ENCODE results near the gene DFFA. TPM values are rescaled to one million over a fixed set of nuclear protein-coding genes. Genes with fewer than 3 reads are reported as not detected.

DFFA gene
- total RNA-seq, 1 experiment from 2014 or later, result 86.5 TPM

DNA sequence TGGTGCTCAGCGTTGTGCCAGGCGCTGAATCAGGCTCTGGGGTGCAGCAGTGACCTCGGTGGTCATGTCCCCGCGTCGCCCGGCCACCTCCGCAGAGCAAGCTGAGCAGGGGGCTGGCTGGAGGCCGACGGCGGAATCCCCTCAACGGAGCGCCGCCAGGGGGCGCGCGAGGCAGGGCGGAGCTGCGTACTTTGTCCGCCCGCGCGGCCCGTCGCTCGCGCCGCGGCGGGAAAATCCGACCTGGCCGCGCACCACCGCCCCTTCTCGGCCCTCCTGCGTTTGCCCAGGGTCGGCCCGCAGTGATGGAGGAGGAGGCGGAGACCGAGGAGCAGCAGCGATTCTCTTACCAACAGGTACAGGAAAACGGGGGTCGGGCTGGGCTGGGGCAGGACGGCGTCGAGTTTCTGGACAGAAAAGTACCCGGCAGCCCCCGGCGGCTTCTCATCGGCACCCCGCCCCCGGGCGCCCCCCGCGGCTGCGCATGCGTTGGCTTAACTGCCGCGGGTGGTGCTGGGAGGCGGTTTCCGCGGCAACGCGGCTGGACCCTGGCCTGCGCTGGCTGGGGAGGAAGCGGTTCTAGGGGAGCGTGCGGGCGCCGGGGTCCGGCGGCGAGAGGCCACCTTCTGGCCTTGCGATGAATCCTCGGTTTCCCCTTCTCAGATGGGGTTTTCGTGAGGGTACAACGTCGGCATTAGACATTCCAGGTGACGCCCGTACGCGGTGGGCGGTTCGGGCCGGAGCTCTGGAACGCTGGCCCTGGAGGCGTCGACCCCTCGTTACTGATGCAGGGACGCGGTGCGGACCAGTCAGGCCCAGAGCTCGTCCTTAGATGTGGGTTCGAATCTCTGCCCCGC, 41.9 kb downstream of the DFFA start, which contains the start of gene CENPS (continued):
- TF ChIP-seq IRF2 (CRISPR knock-in tag; IDR thresholded peaks at IDR 0.05; ENCODE audit: borderline replicate concordance, low read depth) (0 out of 2 replicates have a peak, but pooled peaks have one; percentile 15), JUN (CRISPR knock-in tag; IDR thresholded peaks at IDR 0.05) (0 out of 2 replicates have a peak, but pooled peaks have one; percentile 45), ESRRA (CRISPR knock-in tag; IDR thresholded peaks at IDR 0.05; ENCODE audit: borderline replicate concordance) (peak; percentile 33; the same call in 1 of the 2 replicates), ZNF219 (CRISPR knock-in tag; IDR thresholded peaks at IDR 0.05; ENCODE audit: borderline replicate concordance) (no peak), SMAD4 (CRISPR knock-in tag; IDR thresholded peaks at IDR 0.05) (0 out of 2 replicates have a peak, but pooled peaks have one; percentile 25), CREB1 (CRISPR knock-in tag; IDR thresholded peaks at IDR 0.05) (0 out of 2 replicates have a peak, but pooled peaks have one; percentile 10), NFE2L1 (CRISPR knock-in tag; IDR thresholded peaks at IDR 0.05) (peak; percentile 84; the same call in 1 of the 2 replicates), ZBTB21 (CRISPR knock-in tag; IDR thresholded peaks at IDR 0.05; ENCODE audit: borderline replicate concordance) (peak; percentile 59; the same call in 1 of the 2 replicates), RELA (CRISPR knock-in tag; IDR thresholded peaks at IDR 0.05; ENCODE audit: borderline replicate concordance) (peak; percentile 91), ZNF263 (CRISPR knock-in tag; IDR thresholded peaks at IDR 0.05; ENCODE audit: low read depth) (0 out of 2 replicates have a peak, but pooled peaks have one; percentile 17), ATF1 (CRISPR knock-in tag; IDR thresholded peaks at IDR 0.05) (peak; percentile 15; the same call in 1 of the 2 replicates), MYBL2 (CRISPR knock-in tag; IDR thresholded peaks at IDR 0.05) (peak; percentile 91), NFYB (CRISPR knock-in tag; conservative IDR thresholded peaks at IDR 0.05; ENCODE audit: low read depth) (no peak), ELF4 (CRISPR knock-in tag; IDR thresholded peaks at IDR 0.05; ENCODE audit: low read depth) (0 out of 2 replicates have a peak, but pooled peaks have one; percentile 56), TEAD4 (CRISPR knock-in tag; IDR thresholded peaks at IDR 0.05) (peak; percentile 63; the same call in 1 of the 2 replicates), SP1 (CRISPR knock-in tag; conservative IDR thresholded peaks at IDR 0.05) (peak; percentile 86), KAT7 (CRISPR knock-in tag; IDR thresholded peaks at IDR 0.05; ENCODE audit: borderline replicate concordance) (peak; percentile 39; the same call in 1 of the 2 replicates), GRHL2 (CRISPR knock-in tag; IDR thresholded peaks at IDR 0.05; ENCODE audit: insufficient replicate concordance, severe bottlenecking) (no peak)
- TF ChIP-seq, protein P1, sequence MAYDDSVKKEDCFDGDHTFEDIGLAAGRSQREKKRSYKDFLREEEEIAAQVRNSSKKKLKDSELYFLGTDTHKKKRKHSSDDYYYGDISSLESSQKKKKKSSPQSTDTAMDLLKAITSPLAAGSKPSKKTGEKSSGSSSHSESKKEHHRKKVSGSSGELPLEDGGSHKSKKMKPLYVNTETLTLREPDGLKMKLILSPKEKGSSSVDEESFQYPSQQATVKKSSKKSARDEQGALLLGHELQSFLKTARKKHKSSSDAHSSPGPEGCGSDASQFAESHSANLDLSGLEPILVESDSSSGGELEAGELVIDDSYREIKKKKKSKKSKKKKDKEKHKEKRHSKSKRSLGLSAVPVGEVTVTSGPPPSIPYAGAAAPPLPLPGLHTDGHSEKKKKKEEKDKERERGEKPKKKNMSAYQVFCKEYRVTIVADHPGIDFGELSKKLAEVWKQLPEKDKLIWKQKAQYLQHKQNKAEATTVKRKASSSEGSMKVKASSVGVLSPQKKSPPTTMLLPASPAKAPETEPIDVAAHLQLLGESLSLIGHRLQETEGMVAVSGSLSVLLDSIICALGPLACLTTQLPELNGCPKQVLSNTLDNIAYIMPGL (CRISPR knock-in tag; IDR thresholded peaks at IDR 0.05), result peak; percentile 100
- TF ChIP-seq, protein P2, sequence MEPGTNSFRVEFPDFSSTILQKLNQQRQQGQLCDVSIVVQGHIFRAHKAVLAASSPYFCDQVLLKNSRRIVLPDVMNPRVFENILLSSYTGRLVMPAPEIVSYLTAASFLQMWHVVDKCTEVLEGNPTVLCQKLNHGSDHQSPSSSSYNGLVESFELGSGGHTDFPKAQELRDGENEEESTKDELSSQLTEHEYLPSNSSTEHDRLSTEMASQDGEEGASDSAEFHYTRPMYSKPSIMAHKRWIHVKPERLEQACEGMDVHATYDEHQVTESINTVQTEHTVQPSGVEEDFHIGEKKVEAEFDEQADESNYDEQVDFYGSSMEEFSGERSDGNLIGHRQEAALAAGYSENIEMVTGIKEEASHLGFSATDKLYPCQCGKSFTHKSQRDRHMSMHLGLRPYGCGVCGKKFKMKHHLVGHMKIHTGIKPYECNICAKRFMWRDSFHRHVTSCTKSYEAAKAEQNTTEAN (CRISPR knock-in tag; IDR thresholded peaks at IDR 0.05), result peak; percentile 79; the same call in 1 of the 2 replicates
- TF ChIP-seq, protein P3, sequence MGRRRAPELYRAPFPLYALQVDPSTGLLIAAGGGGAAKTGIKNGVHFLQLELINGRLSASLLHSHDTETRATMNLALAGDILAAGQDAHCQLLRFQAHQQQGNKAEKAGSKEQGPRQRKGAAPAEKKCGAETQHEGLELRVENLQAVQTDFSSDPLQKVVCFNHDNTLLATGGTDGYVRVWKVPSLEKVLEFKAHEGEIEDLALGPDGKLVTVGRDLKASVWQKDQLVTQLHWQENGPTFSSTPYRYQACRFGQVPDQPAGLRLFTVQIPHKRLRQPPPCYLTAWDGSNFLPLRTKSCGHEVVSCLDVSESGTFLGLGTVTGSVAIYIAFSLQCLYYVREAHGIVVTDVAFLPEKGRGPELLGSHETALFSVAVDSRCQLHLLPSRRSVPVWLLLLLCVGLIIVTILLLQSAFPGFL (CRISPR knock-in tag; IDR thresholded peaks at IDR 0.05; ENCODE audit: borderline replicate concordance), result peak; percentile 78; the same call in 1 of the 2 replicates
- TF ChIP-seq, protein P4, sequence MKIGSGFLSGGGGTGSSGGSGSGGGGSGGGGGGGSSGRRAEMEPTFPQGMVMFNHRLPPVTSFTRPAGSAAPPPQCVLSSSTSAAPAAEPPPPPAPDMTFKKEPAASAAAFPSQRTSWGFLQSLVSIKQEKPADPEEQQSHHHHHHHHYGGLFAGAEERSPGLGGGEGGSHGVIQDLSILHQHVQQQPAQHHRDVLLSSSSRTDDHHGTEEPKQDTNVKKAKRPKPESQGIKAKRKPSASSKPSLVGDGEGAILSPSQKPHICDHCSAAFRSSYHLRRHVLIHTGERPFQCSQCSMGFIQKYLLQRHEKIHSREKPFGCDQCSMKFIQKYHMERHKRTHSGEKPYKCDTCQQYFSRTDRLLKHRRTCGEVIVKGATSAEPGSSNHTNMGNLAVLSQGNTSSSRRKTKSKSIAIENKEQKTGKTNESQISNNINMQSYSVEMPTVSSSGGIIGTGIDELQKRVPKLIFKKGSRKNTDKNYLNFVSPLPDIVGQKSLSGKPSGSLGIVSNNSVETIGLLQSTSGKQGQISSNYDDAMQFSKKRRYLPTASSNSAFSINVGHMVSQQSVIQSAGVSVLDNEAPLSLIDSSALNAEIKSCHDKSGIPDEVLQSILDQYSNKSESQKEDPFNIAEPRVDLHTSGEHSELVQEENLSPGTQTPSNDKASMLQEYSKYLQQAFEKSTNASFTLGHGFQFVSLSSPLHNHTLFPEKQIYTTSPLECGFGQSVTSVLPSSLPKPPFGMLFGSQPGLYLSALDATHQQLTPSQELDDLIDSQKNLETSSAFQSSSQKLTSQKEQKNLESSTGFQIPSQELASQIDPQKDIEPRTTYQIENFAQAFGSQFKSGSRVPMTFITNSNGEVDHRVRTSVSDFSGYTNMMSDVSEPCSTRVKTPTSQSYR (CRISPR knock-in tag; IDR thresholded peaks at IDR 0.05), result peak; percentile 12; the same call in 1 of the 2 replicates
- TF ChIP-seq, protein P5, sequence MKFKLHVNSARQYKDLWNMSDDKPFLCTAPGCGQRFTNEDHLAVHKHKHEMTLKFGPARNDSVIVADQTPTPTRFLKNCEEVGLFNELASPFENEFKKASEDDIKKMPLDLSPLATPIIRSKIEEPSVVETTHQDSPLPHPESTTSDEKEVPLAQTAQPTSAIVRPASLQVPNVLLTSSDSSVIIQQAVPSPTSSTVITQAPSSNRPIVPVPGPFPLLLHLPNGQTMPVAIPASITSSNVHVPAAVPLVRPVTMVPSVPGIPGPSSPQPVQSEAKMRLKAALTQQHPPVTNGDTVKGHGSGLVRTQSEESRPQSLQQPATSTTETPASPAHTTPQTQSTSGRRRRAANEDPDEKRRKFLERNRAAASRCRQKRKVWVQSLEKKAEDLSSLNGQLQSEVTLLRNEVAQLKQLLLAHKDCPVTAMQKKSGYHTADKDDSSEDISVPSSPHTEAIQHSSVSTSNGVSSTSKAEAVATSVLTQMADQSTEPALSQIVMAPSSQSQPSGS (CRISPR knock-in tag; IDR thresholded peaks at IDR 0.05; ENCODE audit: borderline replicate concordance, low read depth), result no peak
- TF ChIP-seq, protein P6, sequence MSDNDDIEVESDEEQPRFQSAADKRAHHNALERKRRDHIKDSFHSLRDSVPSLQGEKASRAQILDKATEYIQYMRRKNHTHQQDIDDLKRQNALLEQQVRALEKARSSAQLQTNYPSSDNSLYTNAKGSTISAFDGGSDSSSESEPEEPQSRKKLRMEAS (CRISPR knock-in tag; IDR thresholded peaks at IDR 0.05), result peak; percentile 97
- TF ChIP-seq, protein P7, sequence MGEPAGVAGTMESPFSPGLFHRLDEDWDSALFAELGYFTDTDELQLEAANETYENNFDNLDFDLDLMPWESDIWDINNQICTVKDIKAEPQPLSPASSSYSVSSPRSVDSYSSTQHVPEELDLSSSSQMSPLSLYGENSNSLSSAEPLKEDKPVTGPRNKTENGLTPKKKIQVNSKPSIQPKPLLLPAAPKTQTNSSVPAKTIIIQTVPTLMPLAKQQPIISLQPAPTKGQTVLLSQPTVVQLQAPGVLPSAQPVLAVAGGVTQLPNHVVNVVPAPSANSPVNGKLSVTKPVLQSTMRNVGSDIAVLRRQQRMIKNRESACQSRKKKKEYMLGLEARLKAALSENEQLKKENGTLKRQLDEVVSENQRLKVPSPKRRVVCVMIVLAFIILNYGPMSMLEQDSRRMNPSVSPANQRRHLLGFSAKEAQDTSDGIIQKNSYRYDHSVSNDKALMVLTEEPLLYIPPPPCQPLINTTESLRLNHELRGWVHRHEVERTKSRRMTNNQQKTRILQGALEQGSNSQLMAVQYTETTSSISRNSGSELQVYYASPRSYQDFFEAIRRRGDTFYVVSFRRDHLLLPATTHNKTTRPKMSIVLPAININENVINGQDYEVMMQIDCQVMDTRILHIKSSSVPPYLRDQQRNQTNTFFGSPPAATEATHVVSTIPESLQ (CRISPR knock-in tag; IDR thresholded peaks at IDR 0.05), result no peak

Measured in WTC11 (cell line).